CD4-positive, alpha-beta memory T cell (primary cell): Measurements from ENCODE around the gene PHF5A. TPM values are rescaled to one million over a fixed set of nuclear protein-coding genes. Genes with fewer than 3 reads are reported as not detected.
A peak's percentile ranks its signal among the peaks of the same experiment; 100 is the strongest.
"Not testable (repeated sequence)": the region's sequence is repeated elsewhere in the genome, so short reads cannot be mapped to it uniquely, and the experiment has no call there.

Experiments used
- CTCF ChIA-PET: fragments of 350-600 bp; sonication (Branson Sonifier 250); formaldehyde crosslinking; loops from one replicate; lab custom pipeline; 2021; ENCODE audit warnings: inconsistent platforms; ENCODE audit not compliant: partially characterized antibody; lab: Charles Lee
- POLR2A ChIA-PET: fragments of 350-600 bp; sonication (Branson Sonifier 250); formaldehyde crosslinking; loops from one replicate; lab custom pipeline; 2021; ENCODE audit not compliant: partially characterized antibody; lab: Charles Lee
- DNase-seq, 5 donors: peaks; one replicate each; pipeline versions ENCODE4 v3.0.0 to v3.0.0-alpha.2; 2020 to 2022; ENCODE audit warnings: mixed read lengths in 1 of 5
- H3K27ac ChIP-seq: one replicate; pipeline ENCODE4 v1.7.0; 2013; ENCODE audit warnings: low read depth, low read length
- H3K27me3 ChIP-seq: 2 replicates; pipeline ENCODE4 v1.7.0; 2013; ENCODE audit warnings: mild to moderate bottlenecking, low read length, moderate library complexity; ENCODE audit not compliant: insufficient read depth
- H3K36me3 ChIP-seq: 2 replicates; pipeline ENCODE4 v1.7.0; 2013; ENCODE audit warnings: mild to moderate bottlenecking, low read length, moderate library complexity; ENCODE audit not compliant: insufficient read depth
- H3K4me1 ChIP-seq: 2 replicates; pipeline ENCODE4 v1.7.0; 2013; ENCODE audit warnings: mild to moderate bottlenecking, low read length, moderate library complexity; ENCODE audit not compliant: insufficient read depth
- H3K4me3 ChIP-seq, 2 donors: one replicate each; pipeline ENCODE4 v1.7.0; 2013; ENCODE audit warnings: low read length in 2 of 2, mild to moderate bottlenecking in 1 of 2
- H3K9me3 ChIP-seq, 2 donors: one replicate each; pipeline ENCODE4 v1.7.0; 2013; ENCODE audit warnings: low read length in 2 of 2, control low read depth in 1 of 2; ENCODE audit not compliant: control insufficient read depth in 1 of 2
- H3K27ac Mint-ChIP-seq, 7 donors: one replicate each; pipeline ENCODE4 v1.8.0; 2020 to 2021; ENCODE audit warnings: mixed read lengths in 7 of 7, mild to moderate bottlenecking in 6 of 7, inconsistent platforms in 3 of 7, moderate library complexity in 3 of 7
- H3K27me3 Mint-ChIP-seq, 2 donors: one replicate each; pipeline ENCODE4 v1.8.0; 2020 to 2021; ENCODE audit warnings: mixed read lengths in 2 of 2
- H3K36me3 Mint-ChIP-seq, 2 donors: one replicate each; pipeline ENCODE4 v1.8.0; 2020 to 2021; ENCODE audit warnings: mixed read lengths in 2 of 2, inconsistent platforms in 1 of 2, mild to moderate bottlenecking in 1 of 2
- H3K4me1 Mint-ChIP-seq, 4 donors: one replicate each; pipeline ENCODE4 v1.8.0; 2020 to 2021; ENCODE audit warnings: mixed read lengths in 4 of 4, mild to moderate bottlenecking in 1 of 4
- H3K4me3 Mint-ChIP-seq, 8 donors: one replicate each; pipeline ENCODE4 v1.8.0; 2020 to 2021; ENCODE audit warnings: mixed read lengths in 8 of 8, mild to moderate bottlenecking in 7 of 8, moderate library complexity in 6 of 8, inconsistent platforms in 3 of 8
- H3K9me3 Mint-ChIP-seq, 8 donors: one replicate each; pipeline ENCODE4 v1.8.0; 2020 to 2021; ENCODE audit warnings: mixed read lengths in 8 of 8, mild to moderate bottlenecking in 5 of 8, inconsistent platforms in 3 of 8, moderate library complexity in 1 of 8
- intact Hi-C: fragments of 100-400 bp; cut with micrococcal nuclease; formaldehyde crosslinking; loops from one replicate; pipeline ENCODE4 v1.15.1; 2023
- polyA plus RNA-seq, 2 donors: library from polyadenylated mRNA; unstranded; fragments of 300-500 nt; fragmentation: Illumina TruSeq; gene quantifications; one replicate each; pipeline ENCODE4 v1.2.3, GENCODE V29; 2021
- total RNA-seq, 2 experiments: library from RNA; stranded (reverse); gene quantifications; one replicate each; pipeline ENCODE4 v1.2.3, GENCODE V29; 2021

Gene PHF5A
- total and polyA plus RNA-seq, 4 experiments from 2014 or later = 19.7 to 39.2 (median 34.6) TPM

GRCh38 chr22:41434361-41435003 lies 34.0 kb downstream of the PHF5A start:
- Mint-ChIP-seq H3K4me1 (peaks cover 2 to 32% (median 17%) of the 10 kb centered on the region in 4 donors), H3K27ac (peak overlapping the region in 3 of 7 donors; percentile 46 to 67 (median 52)), H3K36me3 (peaks cover 17 to 51% of the 10 kb centered on the region in 2 donors)
- DNase-seq, H3K9me3 Mint-ChIP-seq, H3K27me3 Mint-ChIP-seq, intact Hi-C loops, H3K4me3 Mint-ChIP-seq, H3K9me3 ChIP-seq, H3K4me1 ChIP-seq, H3K4me3 ChIP-seq, H3K27ac ChIP-seq, H3K27me3 ChIP-seq: not testable (repeated sequence)
- ChIA-PET CTCF (interaction anchor here (1.4 kb wide), 1 partner anchor 32 kb away, joined by 3 read pairs; no protein-coding TSS in a partner anchor), POLR2A (interaction anchor here (1.1 to 3.6 kb wide), 2 partner anchors 11 to 14 kb away, joined by 4 to 33 read pairs; partner anchors contain the start of gene TOB2)
- peaks cover 31% of the 10 kb centered on the region for H3K36me3 ChIP-seq

- POLR2A ChIA-PET = interaction anchor here (1.2 kb wide), 1 partner anchor 12 kb away, joined by 7 read pairs; the partner anchor contains the start of gene TOB2
- DNase-seq, H3K27me3 Mint-ChIP-seq, H3K4me1 ChIP-seq, H3K27me3 ChIP-seq, H3K4me3 ChIP-seq, H3K9me3 ChIP-seq, intact Hi-C loops, H3K9me3 Mint-ChIP-seq, CTCF ChIA-PET, H3K27ac ChIP-seq: not testable (repeated sequence)
- peak overlapping the region in 1 of 7 donors; percentile 19 for H3K27ac Mint-ChIP-seq
- H3K4me3 Mint-ChIP-seq = peak overlapping the region in 1 of 8 donors; percentile 42
- peaks cover 2 to 32% (median 12%) of the 10 kb centered on the region in 4 donors for H3K4me1 Mint-ChIP-seq
- H3K36me3 ChIP-seq = peaks cover 31% of the 10 kb centered on the region
- H3K36me3 Mint-ChIP-seq = peaks cover 17 to 47% of the 10 kb centered on the region in 2 donors
Observed at GRCh38 chr22:41433480-41433879, 35.0 kb downstream of the PHF5A start.

- no peak overlapping the region for H3K27ac ChIP-seq
- peak overlapping the region in 3 of 7 donors; percentile 37 to 42 (median 38) for H3K27ac Mint-ChIP-seq
- CTCF ChIA-PET = no interaction called here
- no peaks in the 10 kb centered on the region for H3K9me3 ChIP-seq
- DNase-seq = no peak
- H3K36me3 ChIP-seq = peaks cover 21% of the 10 kb centered on the region
- no peaks in the 10 kb centered on the region for H3K27me3 ChIP-seq
- no peaks in the 10 kb centered on the region for H3K27me3 Mint-ChIP-seq
- peaks cover 3% of the 10 kb centered on the region for H3K4me1 ChIP-seq
- no peak overlapping the region for H3K4me3 ChIP-seq
- peaks cover 12 to 39% of the 10 kb centered on the region in 2 donors for H3K36me3 Mint-ChIP-seq
- H3K4me1 Mint-ChIP-seq = peaks cover 3 to 27% (median 12%) of the 10 kb centered on the region in 4 donors
- no peaks in the 10 kb centered on the region for H3K9me3 Mint-ChIP-seq
- no peak overlapping the region for H3K4me3 Mint-ChIP-seq
- POLR2A ChIA-PET = no interaction called here
- intact Hi-C loops = no loop called here
Observed at GRCh38 chr22:41431656-41432055, 36.8 kb downstream of the PHF5A start.

- no peaks in the 10 kb centered on the region for H3K9me3 Mint-ChIP-seq
- no peak for DNase-seq
- Histone ChIP-seq H3K27me3 (no peaks in the 10 kb centered on the region), H3K9me3 (no peaks in the 10 kb centered on the region), H3K4me1 (peaks cover 17% of the 10 kb centered on the region), H3K27ac (no peak overlapping the region), H3K4me3 (no peak overlapping the region), H3K36me3 (peaks cover 4% of the 10 kb centered on the region)
- H3K36me3 Mint-ChIP-seq = peaks cover 11 to 29% of the 10 kb centered on the region in 2 donors
- intact Hi-C loops = no loop called here
- peaks cover 10 to 31% (median 19%) of the 10 kb centered on the region in 4 donors for H3K4me1 Mint-ChIP-seq
- CTCF ChIA-PET = no interaction called here
- H3K27ac Mint-ChIP-seq = peak overlapping the region in 2 of 7 donors; percentile 8 to 14
- H3K27me3 Mint-ChIP-seq = no peaks in the 10 kb centered on the region
- POLR2A ChIA-PET = interaction anchor here (1.5 kb wide), 1 partner anchor 19 kb away, joined by 3 read pairs; no protein-coding TSS in a partner anchor
- no peak overlapping the region for H3K4me3 Mint-ChIP-seq
Observed at GRCh38 chr22:41429951-41430332, 38.5 kb downstream of the PHF5A start.

GRCh38 chr22:41429232-41429950 lies 39.1 kb downstream of the PHF5A start:
- H3K9me3 Mint-ChIP-seq = no peaks in the 10 kb centered on the region
- DNase-seq = no peak
- peaks cover 17% of the 10 kb centered on the region for H3K4me1 ChIP-seq
- POLR2A ChIA-PET = interaction anchor here (1.0 to 1.5 kb wide), 2 partner anchors 18 to 20 kb away, joined by 3 read pairs; no protein-coding TSS in a partner anchor
- intact Hi-C loops = no loop called here
- H3K27me3 ChIP-seq = no peaks in the 10 kb centered on the region
- CTCF ChIA-PET = no interaction called here
- no peak overlapping the region for H3K4me3 ChIP-seq
- peaks cover 10 to 27% (median 19%) of the 10 kb centered on the region in 4 donors for H3K4me1 Mint-ChIP-seq
- no peak overlapping the region for H3K27ac ChIP-seq
- no peak overlapping the region for H3K4me3 Mint-ChIP-seq
- no peaks in the 10 kb centered on the region for H3K36me3 ChIP-seq
- peak overlapping the region in 3 of 7 donors; percentile 8 to 64 (median 14) for H3K27ac Mint-ChIP-seq
- peaks cover 11 to 25% of the 10 kb centered on the region in 2 donors for H3K36me3 Mint-ChIP-seq
- no peaks in the 10 kb centered on the region for H3K27me3 Mint-ChIP-seq
- no peaks in the 10 kb centered on the region for H3K9me3 ChIP-seq

GRCh38 chr22:41425660-41426365 lies 42.7 kb downstream of the PHF5A start:
- H3K9me3 ChIP-seq = no peaks in the 10 kb centered on the region
- no peaks in the 10 kb centered on the region for H3K27me3 ChIP-seq
- peaks cover 4 to 9% of the 10 kb centered on the region in 2 donors for H3K36me3 Mint-ChIP-seq
- intact Hi-C loops = no loop called here
- H3K4me3 Mint-ChIP-seq = peak overlapping the region in 6 of 8 donors; percentile 10 to 74 (median 40)
- H3K4me3 ChIP-seq = no peak overlapping the region
- H3K9me3 Mint-ChIP-seq = no peaks in the 10 kb centered on the region
- H3K4me1 Mint-ChIP-seq = peaks cover 10 to 17% (median 13%) of the 10 kb centered on the region in 4 donors
- H3K36me3 ChIP-seq = no peaks in the 10 kb centered on the region
- ChIA-PET CTCF (interaction anchor here (3.1 kb wide), 1 partner anchor 23 kb away, joined by 10 read pairs; no protein-coding TSS in a partner anchor), POLR2A (interaction anchor here (0.6 to 3.1 kb wide), 5 partner anchors 21 to 569 kb away, joined by 3 to 11 read pairs (median 4); partner anchors contain the start of genes ACO2, PHF5A, ST13 and TOB2)
- H3K27ac Mint-ChIP-seq = peak overlapping the region; percentile 73 to 95 (median 92)
- peak; percentile 26 to 65 (median 41) for DNase-seq
- peaks cover 17% of the 10 kb centered on the region for H3K4me1 ChIP-seq
- no peaks in the 10 kb centered on the region for H3K27me3 Mint-ChIP-seq
- H3K27ac ChIP-seq = peak overlapping the region; percentile 35
